ENCODE results near the gene TMEM135. TPM values are rescaled to one million over a fixed set of nuclear protein-coding genes. Genes with fewer than 3 reads are reported as not detected.
A peak's percentile ranks its signal among the peaks of the same experiment; 100 is the strongest.
"Not testable (repeated sequence)": the region's sequence is repeated elsewhere in the genome, so short reads cannot be mapped to it uniquely, and the experiment has no call there.

Gene TMEM135
- total RNA-seq, 1 donor from 2014 or later, result 46.4 TPM

- Mint-ChIP-seq H3K27me3 (ENCODE audit: insufficient read depth, low read depth) (peaks cover 4% of the 10 kb centered on the region), H3K4me3 (no peak overlapping the region), H3K9me3 (peaks cover 24% of the 10 kb centered on the region), H3K4me1 (peaks cover 3% of the 10 kb centered on the region), H3K36me3 (peaks cover 25% of the 10 kb centered on the region), H3K27ac (no peak overlapping the region)
- H3K4me2 ChIP-seq, result no peak overlapping the region
- H3K9me3 ChIP-seq (ENCODE audit: low read depth), result no peaks in the 10 kb centered on the region
- no peak overlapping the region for H2AFZ ChIP-seq (replicated peaks)
- H3K9ac ChIP-seq, result no peak overlapping the region
- no peaks in the 10 kb centered on the region for H3K36me3 ChIP-seq
- no peaks in the 10 kb centered on the region for H4K20me1 ChIP-seq (ENCODE audit: low read depth)
- H3F3A ChIP-seq (ENCODE audit: low read depth), result no peaks in the 10 kb centered on the region
- DNase-seq (ENCODE audit: low spot score), result no peak
- no peak overlapping the region for H3K4me3 ChIP-seq
- H3K4me1 ChIP-seq, result peaks cover 18% of the 10 kb centered on the region
- peaks cover 24% of the 10 kb centered on the region for H3K79me2 ChIP-seq (ENCODE audit: low read depth)
- no peaks in the 10 kb centered on the region for H3K27me3 ChIP-seq
- no peak overlapping the region for H3K27ac ChIP-seq
- no peak for TF ChIP-seq EZH2 (IDR thresholded peaks at IDR 0.05)
Measured at GRCh38 chr11:87142594-87142993, 104.9 kb downstream of the TMEM135 start.

DNA sequence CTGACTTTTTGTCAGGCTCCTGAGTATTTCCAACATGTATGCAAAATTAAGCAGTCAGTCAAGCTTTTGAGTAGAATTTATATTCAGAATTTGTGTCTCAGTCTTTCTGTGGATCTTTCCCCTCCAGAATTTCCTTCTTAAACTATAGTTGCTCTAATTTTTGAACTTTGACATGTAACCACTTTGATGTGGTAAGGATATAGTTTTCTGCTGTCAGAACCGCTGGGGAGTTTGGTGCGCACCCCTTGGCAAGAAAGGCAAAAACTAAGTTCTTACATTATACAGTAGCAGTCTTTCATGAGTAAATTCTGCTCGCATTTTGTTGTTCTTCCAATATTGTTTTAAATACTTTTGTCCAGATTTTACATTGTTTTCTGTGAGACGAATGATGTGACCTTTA lies 105.9 kb downstream of the TMEM135 start:
- H3K9ac ChIP-seq, result no peak overlapping the region
- peaks cover 29% of the 10 kb centered on the region for H3K4me1 ChIP-seq
- Mint-ChIP-seq H3K4me3 (no peak overlapping the region), H3K9me3 (peaks cover 21% of the 10 kb centered on the region), H3K36me3 (peaks cover 21% of the 10 kb centered on the region), H3K4me1 (peaks cover 13% of the 10 kb centered on the region), H3K27ac (no peak overlapping the region), H3K27me3 (ENCODE audit: insufficient read depth, low read depth) (peaks cover 4% of the 10 kb centered on the region)
- H3K27ac ChIP-seq, result no peak overlapping the region
- no peak overlapping the region for H2AFZ ChIP-seq (replicated peaks)
- H3F3A ChIP-seq (ENCODE audit: low read depth), result no peaks in the 10 kb centered on the region
- H3K4me3 ChIP-seq, result no peak overlapping the region
- no peaks in the 10 kb centered on the region for H3K36me3 ChIP-seq
- H3K9me3 ChIP-seq (ENCODE audit: low read depth), result no peaks in the 10 kb centered on the region
- DNase-seq (ENCODE audit: low spot score), result no peak
- peaks cover 24% of the 10 kb centered on the region for H3K79me2 ChIP-seq (ENCODE audit: low read depth)
- H3K27me3 ChIP-seq, result no peaks in the 10 kb centered on the region
- no peaks in the 10 kb centered on the region for H4K20me1 ChIP-seq (ENCODE audit: low read depth)
- TF ChIP-seq EZH2 (IDR thresholded peaks at IDR 0.05) (no peak), EZH2phosphoT487 (IDR thresholded peaks at IDR 0.05) (no peak)
- TF ChIP-seq, protein P1, sequence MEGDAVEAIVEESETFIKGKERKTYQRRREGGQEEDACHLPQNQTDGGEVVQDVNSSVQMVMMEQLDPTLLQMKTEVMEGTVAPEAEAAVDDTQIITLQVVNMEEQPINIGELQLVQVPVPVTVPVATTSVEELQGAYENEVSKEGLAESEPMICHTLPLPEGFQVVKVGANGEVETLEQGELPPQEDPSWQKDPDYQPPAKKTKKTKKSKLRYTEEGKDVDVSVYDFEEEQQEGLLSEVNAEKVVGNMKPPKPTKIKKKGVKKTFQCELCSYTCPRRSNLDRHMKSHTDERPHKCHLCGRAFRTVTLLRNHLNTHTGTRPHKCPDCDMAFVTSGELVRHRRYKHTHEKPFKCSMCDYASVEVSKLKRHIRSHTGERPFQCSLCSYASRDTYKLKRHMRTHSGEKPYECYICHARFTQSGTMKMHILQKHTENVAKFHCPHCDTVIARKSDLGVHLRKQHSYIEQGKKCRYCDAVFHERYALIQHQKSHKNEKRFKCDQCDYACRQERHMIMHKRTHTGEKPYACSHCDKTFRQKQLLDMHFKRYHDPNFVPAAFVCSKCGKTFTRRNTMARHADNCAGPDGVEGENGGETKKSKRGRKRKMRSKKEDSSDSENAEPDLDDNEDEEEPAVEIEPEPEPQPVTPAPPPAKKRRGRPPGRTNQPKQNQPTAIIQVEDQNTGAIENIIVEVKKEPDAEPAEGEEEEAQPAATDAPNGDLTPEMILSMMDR (IDR thresholded peaks at IDR 0.05), result no peak
- no peak overlapping the region for H3K4me2 ChIP-seq

DNA sequence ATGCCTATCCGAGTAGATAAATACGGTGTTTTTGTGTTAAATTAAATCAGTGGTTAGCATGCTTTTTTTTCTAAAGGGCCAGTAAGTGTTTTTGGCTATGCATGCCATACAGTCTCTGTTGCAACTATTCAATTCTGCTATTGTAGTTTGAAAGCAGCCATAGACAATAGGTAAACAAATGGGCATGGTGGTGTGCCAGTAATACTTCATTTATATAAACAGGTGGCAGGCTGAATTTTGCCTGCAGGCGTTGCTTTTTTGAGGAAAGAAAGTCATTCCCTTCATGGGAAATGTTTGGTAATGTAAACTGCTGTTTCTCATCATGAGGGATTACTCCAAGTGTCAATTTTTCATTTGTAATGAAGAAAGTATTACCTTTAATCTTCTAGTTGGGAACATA lies 106.5 kb downstream of the TMEM135 start:
- peaks cover 17% of the 10 kb centered on the region for H3K36me3 Mint-ChIP-seq
- H3K4me1 Mint-ChIP-seq, result peaks cover 18% of the 10 kb centered on the region
- no peak overlapping the region for H3K4me3 Mint-ChIP-seq
- peaks cover 17% of the 10 kb centered on the region for H3K9me3 Mint-ChIP-seq
- Histone ChIP-seq H3K9ac (no peak overlapping the region), H3K27ac (peak overlapping the region; percentile 54), H3F3A (ENCODE audit: low read depth) (peaks cover 5% of the 10 kb centered on the region), H3K4me2 (peak overlapping the region; percentile 41), H3K36me3 (no peaks in the 10 kb centered on the region), H2AFZ (replicated peaks) (no peak overlapping the region), H3K4me3 (no peak overlapping the region), H3K79me2 (ENCODE audit: low read depth) (peaks cover 24% of the 10 kb centered on the region), H4K20me1 (ENCODE audit: low read depth) (no peaks in the 10 kb centered on the region), H3K27me3 (no peaks in the 10 kb centered on the region), H3K9me3 (ENCODE audit: low read depth) (no peaks in the 10 kb centered on the region), H3K4me1 (peaks cover 35% of the 10 kb centered on the region)
- no peak overlapping the region for H3K27ac Mint-ChIP-seq
- peaks cover 4% of the 10 kb centered on the region for H3K27me3 Mint-ChIP-seq (ENCODE audit: insufficient read depth, low read depth)
- TF ChIP-seq, protein P1 (IDR thresholded peaks at IDR 0.05), result no peak
- TF ChIP-seq EZH2 (IDR thresholded peaks at IDR 0.05), result no peak
- TF ChIP-seq EZH2phosphoT487 (IDR thresholded peaks at IDR 0.05), result no peak
- no peak for DNase-seq (ENCODE audit: low spot score)

DNA sequence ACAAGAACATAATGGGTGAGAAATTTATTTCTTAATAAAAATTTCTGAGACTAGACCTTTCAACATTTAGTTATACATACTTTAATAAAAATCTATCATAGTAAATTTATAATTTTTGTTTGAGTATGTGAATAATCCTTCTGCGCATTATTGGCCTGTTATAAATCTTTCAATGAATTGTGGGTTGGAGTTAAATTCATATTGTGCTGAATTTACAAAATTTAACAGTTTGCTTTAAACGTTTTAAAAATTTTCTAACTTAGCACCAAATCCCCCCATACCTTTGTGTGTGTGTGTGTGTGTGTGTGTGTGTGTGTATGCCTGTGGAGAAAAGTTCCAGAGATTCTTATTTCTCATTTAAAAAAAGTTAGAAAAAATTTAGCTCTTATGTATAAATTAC lies 111.0 kb downstream of the TMEM135 start:
- Histone ChIP-seq H3F3A (ENCODE audit: low read depth) (peaks cover 6% of the 10 kb centered on the region), H4K20me1 (ENCODE audit: low read depth) (no peaks in the 10 kb centered on the region), H3K27me3 (no peaks in the 10 kb centered on the region), H2AFZ (replicated peaks) (no peak overlapping the region), H3K79me2 (ENCODE audit: low read depth) (peaks cover 34% of the 10 kb centered on the region), H3K9me3 (ENCODE audit: low read depth) (no peaks in the 10 kb centered on the region), H3K4me3 (no peak overlapping the region), H3K9ac (no peak overlapping the region), H3K4me2 (peak overlapping the region; percentile 50), H3K36me3 (no peaks in the 10 kb centered on the region), H3K4me1 (peaks cover 43% of the 10 kb centered on the region), H3K27ac (peak overlapping the region; percentile 87)
- TF ChIP-seq EZH2 (IDR thresholded peaks at IDR 0.05) (no peak), EZH2phosphoT487 (IDR thresholded peaks at IDR 0.05) (no peak)
- TF ChIP-seq, protein P1 (IDR thresholded peaks at IDR 0.05), result no peak
- H3K27ac Mint-ChIP-seq, result no peak overlapping the region
- peaks cover 17% of the 10 kb centered on the region for H3K9me3 Mint-ChIP-seq
- no peak overlapping the region for H3K4me3 Mint-ChIP-seq
- peaks cover 22% of the 10 kb centered on the region for H3K4me1 Mint-ChIP-seq
- H3K36me3 Mint-ChIP-seq, result peaks cover 14% of the 10 kb centered on the region
- peaks cover 4% of the 10 kb centered on the region for H3K27me3 Mint-ChIP-seq (ENCODE audit: insufficient read depth, low read depth)
- DNase-seq (ENCODE audit: low spot score), result no peak

DNA sequence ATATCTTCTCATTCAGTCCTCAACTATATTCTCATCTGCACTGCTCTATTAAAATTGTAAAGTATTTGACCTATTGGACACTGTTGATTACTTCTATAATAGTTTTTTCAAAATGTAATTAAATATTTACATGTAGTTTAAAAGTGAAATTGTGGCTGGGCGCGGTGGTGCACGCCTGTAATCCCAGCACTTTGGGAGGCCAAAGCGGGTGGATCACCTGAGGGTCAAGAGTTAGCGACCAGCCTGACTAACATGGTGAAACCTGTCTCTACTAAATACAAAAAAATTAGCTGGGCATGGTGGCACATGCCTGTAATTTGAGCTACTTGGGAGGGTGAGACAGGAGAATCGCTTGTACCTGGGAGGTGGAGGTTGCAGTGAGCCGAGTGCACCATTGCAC lies 112.0 kb downstream of the TMEM135 start:
- not testable (repeated sequence) for H3K9me3 ChIP-seq (ENCODE audit: low read depth); H3K27me3 Mint-ChIP-seq (ENCODE audit: insufficient read depth, low read depth)

More for the DNA sequence above, 112.0 kb downstream of the TMEM135 start:
- not testable (repeated sequence) for H3K4me2 ChIP-seq; H3F3A ChIP-seq (ENCODE audit: low read depth); H3K4me3 Mint-ChIP-seq; H3K9ac ChIP-seq; H3K27me3 ChIP-seq; H2AFZ ChIP-seq (replicated peaks); DNase-seq (ENCODE audit: low spot score); H4K20me1 ChIP-seq (ENCODE audit: low read depth); H3K4me3 ChIP-seq; H3K36me3 ChIP-seq
- H3K4me1 ChIP-seq, result peaks cover 36% of the 10 kb centered on the region
- peak overlapping the region; percentile 87 for H3K27ac ChIP-seq
- Mint-ChIP-seq H3K4me1 (peaks cover 22% of the 10 kb centered on the region), H3K36me3 (peaks cover 16% of the 10 kb centered on the region), H3K27ac (peak overlapping the region; percentile 19), H3K9me3 (peaks cover 19% of the 10 kb centered on the region)
- H3K79me2 ChIP-seq (ENCODE audit: low read depth), result peaks cover 24% of the 10 kb centered on the region

Measured in neural progenitor cell (in vitro differentiated cells).